RWPE2 (cell line): ENCODE measurements around the gene CFAP97D1.

Experiments used
- ATAC-seq: fragments of 200-7000 bp; cut with Tn5 transposase; 3 replicates; pipeline ENCODE4 v1.9.1; 2021; ENCODE audit warnings: low read depth
- DNase-seq: peaks from one replicate; pipeline ENCODE4 v3.0.0-alpha.2; 2020; ENCODE audit warnings: low spot score
- H3K27ac ChIP-seq: fragments of 450-650 bp; 2 replicates; pipeline ENCODE4 v1.5.1; 2017; ENCODE audit warnings: mild to moderate bottlenecking; ENCODE audit not compliant: poor library complexity, severe bottlenecking
- H3K27me3 ChIP-seq: fragments of 250-450 bp; sonication (Bioruptor Pico); 2 replicates; pipeline ENCODE4 v1.5.1; 2021; ENCODE audit warnings: mild to moderate bottlenecking, moderate library complexity; ENCODE audit not compliant: insufficient read depth, poor library complexity, severe bottlenecking
- H3K36me3 ChIP-seq: fragments of 250-450 bp; sonication (Bioruptor Pico); 2 replicates; pipeline ENCODE4 v1.5.1; 2020; ENCODE audit warnings: low read depth, mild to moderate bottlenecking, moderate library complexity
- H3K4me1 ChIP-seq: fragments of 250-450 bp; sonication (Bioruptor Pico); 2 replicates; pipeline ENCODE4 v1.5.1; 2021; ENCODE audit warnings: mild to moderate bottlenecking, moderate library complexity; ENCODE audit not compliant: insufficient read depth, poor library complexity, severe bottlenecking
- H3K4me3 ChIP-seq: fragments of 250-450 bp; sonication (Bioruptor Pico); 2 replicates; pipeline ENCODE4 v1.5.1; 2021; ENCODE audit warnings: mild to moderate bottlenecking, moderate library complexity; ENCODE audit not compliant: severe bottlenecking
- H3K9me3 ChIP-seq: fragments of 250-450 bp; sonication (Bioruptor Pico); 2 replicates; pipeline ENCODE4 v1.5.1; 2021; ENCODE audit warnings: mild to moderate bottlenecking, moderate library complexity; ENCODE audit not compliant: severe bottlenecking
- TF ChIP-seq, protein P1 (sequence below): fragments of 450-650 bp; IDR thresholded peaks from one replicate; pipeline ENCODE4 v1.5.1; 2017; ENCODE audit warnings: mild to moderate bottlenecking, moderate library complexity; ENCODE audit not compliant: poor library complexity, severe bottlenecking

The CFAP97D1 gene

DNA sequence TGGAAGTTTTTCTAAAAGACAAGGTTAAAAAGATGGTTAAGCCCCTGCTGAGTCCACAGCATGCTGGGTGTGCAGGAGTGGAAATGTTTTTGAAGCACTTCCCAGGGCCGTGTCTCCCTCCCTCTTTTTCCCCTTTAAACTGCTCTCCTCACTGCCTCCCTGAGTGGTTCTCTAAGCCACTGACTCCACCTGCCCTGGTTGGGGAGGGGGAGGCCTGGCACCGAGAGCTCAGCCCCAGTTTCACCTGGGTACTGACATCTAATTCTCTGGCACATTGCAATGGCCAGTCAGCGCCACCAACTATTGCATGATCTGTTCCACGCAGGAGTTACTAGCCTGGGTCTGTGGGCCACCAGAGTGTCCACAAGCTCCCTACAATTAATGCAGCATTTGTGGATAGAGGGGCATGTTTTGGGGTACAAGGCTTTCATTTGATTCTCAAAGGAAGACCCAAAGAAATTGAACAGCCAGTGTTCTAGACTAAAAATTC, 30.0 kb downstream of the CFAP97D1 start:
- TF ChIP-seq, protein P1, sequence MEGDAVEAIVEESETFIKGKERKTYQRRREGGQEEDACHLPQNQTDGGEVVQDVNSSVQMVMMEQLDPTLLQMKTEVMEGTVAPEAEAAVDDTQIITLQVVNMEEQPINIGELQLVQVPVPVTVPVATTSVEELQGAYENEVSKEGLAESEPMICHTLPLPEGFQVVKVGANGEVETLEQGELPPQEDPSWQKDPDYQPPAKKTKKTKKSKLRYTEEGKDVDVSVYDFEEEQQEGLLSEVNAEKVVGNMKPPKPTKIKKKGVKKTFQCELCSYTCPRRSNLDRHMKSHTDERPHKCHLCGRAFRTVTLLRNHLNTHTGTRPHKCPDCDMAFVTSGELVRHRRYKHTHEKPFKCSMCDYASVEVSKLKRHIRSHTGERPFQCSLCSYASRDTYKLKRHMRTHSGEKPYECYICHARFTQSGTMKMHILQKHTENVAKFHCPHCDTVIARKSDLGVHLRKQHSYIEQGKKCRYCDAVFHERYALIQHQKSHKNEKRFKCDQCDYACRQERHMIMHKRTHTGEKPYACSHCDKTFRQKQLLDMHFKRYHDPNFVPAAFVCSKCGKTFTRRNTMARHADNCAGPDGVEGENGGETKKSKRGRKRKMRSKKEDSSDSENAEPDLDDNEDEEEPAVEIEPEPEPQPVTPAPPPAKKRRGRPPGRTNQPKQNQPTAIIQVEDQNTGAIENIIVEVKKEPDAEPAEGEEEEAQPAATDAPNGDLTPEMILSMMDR, result no peak
- Histone ChIP-seq H3K36me3 (peaks cover 34% of the 10 kb centered on the region), H3K9me3 (no peaks in the 10 kb centered on the region), H3K27me3 (no peaks in the 10 kb centered on the region), H3K4me1 (peaks cover 9% of the 10 kb centered on the region), H3K27ac (no peak overlapping the region), H3K4me3 (no peak overlapping the region)
- ATAC-seq, result no peak
- DNase-seq, result no peak

DNA sequence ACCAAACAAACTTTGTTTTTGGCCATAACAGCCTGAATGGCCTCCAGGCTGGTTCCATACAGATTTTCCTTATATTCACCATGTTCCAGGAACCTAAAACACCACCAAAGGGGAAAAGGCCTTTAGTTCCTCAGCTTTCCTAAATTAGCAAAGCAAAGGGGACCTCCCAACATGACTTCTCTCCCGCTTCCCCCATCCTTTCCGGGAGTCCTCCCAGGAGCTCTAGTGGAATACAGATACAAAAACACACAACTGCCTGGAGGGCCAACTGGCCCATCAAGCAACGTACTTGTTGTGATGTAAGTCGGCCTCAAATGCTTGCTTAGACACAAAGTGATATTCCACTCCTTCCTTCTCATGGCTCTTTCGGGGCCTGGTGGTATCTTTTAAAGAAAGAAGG, 30.6 kb downstream of the CFAP97D1 start:
- Histone ChIP-seq H3K27me3 (no peaks in the 10 kb centered on the region), H3K27ac (no peak overlapping the region), H3K9me3 (no peaks in the 10 kb centered on the region), H3K4me1 (peaks cover 12% of the 10 kb centered on the region), H3K36me3 (peaks cover 33% of the 10 kb centered on the region), H3K4me3 (no peak overlapping the region)
- TF ChIP-seq, protein P1, result no peak
- ATAC-seq (no peak), DNase-seq (no peak)

DNA sequence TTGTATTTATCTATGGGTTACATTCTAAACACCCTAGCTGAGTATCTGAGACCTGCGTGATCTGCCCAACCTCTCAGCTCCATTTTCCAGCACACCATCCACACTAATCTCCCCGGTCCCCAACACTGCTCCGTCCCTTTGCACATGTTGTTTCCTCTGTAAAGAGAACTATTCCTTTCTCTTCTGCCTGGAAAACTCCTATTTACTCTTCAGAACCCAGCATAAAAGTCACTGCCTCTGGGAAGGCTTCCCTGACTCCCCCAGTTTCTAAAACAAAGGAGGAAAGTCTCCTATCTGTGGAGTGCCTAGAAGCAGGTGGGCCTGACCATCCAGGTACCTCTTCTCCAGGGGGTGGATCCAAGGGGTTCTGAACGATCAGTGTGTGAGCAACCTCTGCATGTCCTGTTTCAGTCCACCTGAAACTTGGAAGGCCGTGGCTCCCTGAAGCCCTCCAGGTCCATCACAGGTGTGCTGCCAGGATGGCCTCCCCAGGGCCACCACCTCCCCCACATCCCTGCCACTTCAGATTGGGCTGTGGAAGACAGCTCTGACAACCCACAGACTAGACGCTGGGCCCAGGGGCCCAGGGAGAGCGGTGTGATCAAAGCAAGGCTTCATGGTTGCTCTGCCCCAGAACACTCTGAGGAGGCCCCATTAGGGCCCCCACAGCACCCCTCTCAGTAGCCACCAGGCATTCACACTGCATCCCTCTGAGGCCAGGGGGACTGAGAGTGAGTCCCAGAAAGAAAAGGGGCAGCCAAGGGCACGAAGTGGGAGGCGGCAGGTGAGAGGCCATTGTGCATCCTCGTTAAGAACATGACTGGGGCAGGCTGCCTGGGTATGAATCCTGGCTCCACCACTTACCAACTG, 32.4 kb downstream of the CFAP97D1 start:
- Histone ChIP-seq H3K4me3 (no peak overlapping the region), H3K27me3 (no peaks in the 10 kb centered on the region), H3K4me1 (peaks cover 12% of the 10 kb centered on the region), H3K36me3 (peaks cover 28% of the 10 kb centered on the region), H3K9me3 (no peaks in the 10 kb centered on the region), H3K27ac (no peak overlapping the region)
- no peak for DNase-seq
- no peak for ATAC-seq
- TF ChIP-seq, protein P1, result no peak

DNA sequence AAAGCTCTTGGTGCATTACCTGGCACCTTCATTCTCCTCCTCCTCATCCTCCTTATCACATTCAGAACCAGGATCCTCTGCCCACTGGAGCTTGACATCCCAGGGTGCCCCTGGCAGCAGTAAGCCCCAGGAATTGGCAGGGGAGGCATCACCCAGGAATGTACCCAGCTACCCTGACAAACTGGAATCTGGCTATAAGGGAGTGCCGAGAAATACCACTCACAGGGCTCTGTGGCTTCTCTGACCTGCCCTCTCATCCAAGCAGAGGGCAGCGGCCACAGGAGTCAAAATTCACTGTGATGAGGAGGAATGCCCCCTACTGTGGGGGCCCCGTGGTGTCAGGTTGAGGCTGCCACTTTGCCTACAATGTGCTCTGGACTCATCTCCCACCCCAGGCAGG, 33.2 kb downstream of the CFAP97D1 start:
- Histone ChIP-seq H3K4me3 (no peak overlapping the region), H3K4me1 (peaks cover 12% of the 10 kb centered on the region), H3K36me3 (peaks cover 32% of the 10 kb centered on the region), H3K9me3 (no peaks in the 10 kb centered on the region), H3K27me3 (no peaks in the 10 kb centered on the region), H3K27ac (no peak overlapping the region)
- DNase-seq, result no peak
- ATAC-seq, result no peak
- TF ChIP-seq, protein P1, result no peak

DNA sequence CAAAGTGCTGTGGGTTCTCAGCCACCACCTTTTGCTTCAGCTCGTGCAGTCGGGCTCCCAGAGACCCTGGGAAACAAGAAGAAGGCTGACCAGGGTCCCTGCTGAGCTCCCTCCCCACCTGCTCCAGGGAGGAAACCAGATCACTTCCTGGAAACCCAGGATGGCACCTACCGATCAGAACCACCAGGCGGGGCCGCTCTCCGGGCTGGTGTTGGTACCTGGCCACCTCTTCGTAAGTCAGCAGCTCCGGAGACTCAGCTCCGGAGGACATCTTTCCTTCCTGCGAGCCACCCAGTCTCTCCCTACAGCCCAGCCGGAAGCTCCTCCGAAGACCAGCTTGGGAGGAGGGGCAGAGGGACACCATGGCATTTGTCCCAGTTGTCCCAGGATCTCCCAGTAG, 33.8 kb downstream of the CFAP97D1 start:
- Histone ChIP-seq H3K36me3 (peaks cover 32% of the 10 kb centered on the region), H3K27ac (no peak overlapping the region), H3K9me3 (no peaks in the 10 kb centered on the region), H3K4me3 (no peak overlapping the region), H3K27me3 (no peaks in the 10 kb centered on the region), H3K4me1 (peaks cover 12% of the 10 kb centered on the region)
- DNase-seq (no peak), ATAC-seq (no peak)
- TF ChIP-seq, protein P1, result no peak
